RPMI8226 (cell line): Measurements from ENCODE around the gene PRKG1.

ENCODE experiments used
- DNase-seq: peaks from one replicate; pipeline ENCODE4 v3.0.0-alpha.2; 2015

The PRKG1 gene

DNA sequence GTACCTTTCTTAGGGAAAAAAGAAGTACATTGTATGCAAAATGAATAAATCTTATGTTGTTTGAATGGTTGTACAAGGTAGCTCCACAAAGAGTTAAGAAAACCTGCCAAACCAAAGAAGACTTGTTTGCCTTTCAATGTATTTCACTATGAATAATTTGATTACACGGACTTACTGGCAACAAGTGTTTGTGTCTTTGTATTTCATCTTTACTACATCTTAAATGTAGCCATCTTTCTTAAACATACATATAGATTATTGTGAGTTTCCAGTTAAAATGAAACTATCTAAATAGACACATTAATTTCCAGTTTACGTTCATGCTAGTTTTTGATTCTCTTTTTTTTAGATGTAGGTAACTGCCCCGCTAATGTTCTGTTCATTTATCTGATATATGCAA, 2.8 kb downstream of the PRKG1 start:
- DNase-seq = no peak

DNA sequence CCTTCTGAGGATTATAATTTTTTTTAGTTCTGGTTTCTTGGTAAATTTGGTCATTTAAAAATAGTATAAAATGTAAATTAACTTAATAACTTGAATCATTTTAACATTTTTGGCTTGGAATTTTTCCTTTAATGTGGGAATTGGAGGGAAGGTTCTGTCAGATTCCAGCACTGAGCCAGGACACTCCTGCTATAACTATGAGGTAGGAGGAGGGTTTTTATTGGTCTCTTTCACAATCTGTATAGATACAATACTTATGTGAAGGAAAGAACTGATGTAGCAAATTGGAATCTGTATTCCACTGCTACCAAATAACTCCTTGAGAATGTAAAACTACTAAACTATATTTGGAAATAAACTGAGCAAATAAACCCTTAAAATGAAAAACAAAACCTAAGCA, 3.2 kb downstream of the PRKG1 start:
- no peak for DNase-seq

DNA sequence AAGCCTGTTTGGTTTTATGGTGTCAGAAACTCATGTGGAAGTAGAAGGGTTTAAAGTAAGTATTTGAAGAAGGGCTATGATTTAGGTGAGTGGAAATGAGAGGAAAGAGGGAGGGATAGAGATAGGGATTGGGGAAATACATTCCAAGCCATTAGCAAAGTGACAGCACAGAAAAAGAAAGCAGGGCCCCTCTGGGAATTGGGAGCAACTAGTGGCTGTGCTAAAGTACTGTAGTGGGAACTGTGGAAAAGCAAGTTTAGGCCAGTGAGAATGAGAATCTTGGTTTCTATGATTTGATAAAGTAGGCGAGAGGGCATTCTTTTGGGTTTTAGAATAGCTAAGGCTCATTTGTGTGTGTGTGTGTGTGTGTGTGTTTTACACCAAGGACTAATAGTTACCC, 5.0 kb downstream of the PRKG1 start:
- DNase-seq = no peak

DNA sequence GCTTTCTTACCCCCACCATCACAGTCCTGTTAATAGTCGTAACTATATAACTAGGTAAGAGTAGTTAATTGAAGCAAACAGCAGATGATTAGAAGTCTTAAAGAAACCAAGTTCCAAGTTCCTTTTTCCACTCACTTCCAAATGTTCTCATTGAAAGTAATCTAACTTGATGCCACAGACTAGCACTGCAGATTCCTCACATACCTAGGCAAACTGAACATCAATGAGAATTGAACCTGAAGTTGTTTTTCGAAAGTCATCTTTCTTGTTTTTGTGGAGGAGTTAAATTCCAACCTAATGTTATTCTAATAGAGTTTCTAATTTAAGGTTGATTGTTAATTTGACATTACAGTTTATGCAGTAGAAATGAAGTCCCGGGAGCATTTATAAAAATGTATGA, 5.5 kb downstream of the PRKG1 start:
- no peak for DNase-seq

DNA sequence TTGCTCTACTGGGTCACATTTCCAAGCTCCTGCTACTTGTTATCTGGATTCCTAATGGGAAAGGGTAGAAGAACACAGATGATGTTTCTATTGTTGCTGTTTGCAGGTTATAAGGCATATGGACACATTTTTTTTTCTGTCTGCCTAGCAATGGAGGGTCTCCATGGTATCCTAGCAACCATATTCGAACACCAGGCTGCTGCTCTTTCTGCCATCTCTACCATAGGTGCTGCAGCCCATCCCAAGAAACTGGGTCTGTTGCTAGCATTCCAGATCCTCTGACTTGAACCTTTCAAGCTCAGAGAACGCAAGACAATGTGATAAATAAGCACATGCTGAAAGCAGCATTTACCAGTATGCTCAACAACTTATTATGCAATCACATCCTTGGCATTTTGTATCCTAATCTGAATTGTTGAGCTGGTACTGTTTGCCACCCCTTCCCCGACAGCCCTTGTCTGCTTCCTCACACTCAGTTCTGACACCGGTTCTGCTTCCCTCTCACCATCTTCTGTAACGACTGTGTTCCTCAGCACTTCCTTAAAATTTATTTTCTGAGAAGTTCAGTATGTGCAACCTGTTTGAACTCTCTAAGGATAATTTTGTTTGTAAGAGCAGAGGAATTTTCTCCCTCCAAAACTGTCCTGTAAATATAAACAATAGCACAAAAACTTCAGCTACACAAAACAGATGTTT, 6.2 kb downstream of the PRKG1 start:
- DNase-seq = no peak

DNA sequence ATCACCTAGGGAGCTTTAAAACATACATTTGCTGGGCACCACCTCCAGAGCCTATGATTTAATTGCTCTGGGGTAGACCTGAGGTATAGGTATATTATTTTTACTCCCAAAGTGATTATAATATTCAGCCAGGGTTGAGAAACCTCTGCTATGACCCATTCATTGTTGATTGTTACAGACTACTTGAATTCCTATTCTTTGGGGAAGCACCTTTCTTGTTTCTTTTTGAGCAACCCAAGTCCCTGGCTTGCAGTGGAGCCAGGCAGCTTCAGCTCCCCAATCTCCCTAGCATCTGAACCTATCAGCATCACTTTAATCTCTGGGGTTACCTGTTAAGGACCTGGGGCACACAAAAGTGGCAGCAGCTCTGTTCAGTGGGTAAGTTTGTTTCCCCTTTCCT, 8.6 kb downstream of the PRKG1 start:
- no peak for DNase-seq

DNA sequence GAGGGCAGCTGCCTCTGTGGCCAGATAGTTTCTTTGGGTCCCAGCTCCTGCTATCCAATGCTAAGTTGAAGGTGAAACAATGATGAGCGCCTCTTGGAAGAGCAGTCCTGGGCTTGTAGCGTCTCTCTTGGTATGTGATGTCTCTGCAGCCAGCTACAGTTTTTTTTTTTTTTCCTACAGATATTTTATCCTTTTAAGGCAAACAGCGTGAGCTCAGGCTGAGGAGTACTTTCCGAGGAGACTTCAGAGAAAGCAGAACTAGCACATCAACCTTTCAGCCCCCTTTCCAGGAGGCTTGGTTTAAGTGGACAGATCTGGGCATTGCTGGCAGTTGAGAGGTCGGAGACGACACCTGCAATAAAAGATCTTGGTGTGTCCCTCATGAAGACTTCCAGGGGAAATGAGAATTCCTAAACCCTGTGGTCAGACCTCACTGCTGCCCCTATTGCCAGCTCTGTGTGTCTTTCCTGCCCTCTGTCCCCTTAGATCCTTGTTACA, 9.1 kb downstream of the PRKG1 start:
- no peak for DNase-seq

DNA sequence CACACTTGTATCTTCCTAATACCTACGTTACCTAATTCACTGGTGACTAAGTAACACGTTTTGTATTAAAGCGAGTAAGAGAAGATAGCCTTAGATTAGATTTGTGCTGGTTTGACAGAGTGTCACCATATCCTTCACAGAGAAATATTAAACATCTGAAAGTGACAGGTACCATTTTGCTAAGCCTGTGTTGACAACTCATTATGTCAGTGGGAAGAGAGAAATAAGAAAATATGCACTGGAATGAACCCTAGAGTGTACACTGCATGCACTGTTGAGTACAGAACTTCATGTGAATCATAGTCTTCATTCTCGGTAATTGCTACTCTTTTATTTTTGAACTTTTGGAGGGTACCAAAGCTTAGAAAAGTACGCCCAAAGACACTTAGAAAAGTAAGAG, 10.9 kb downstream of the PRKG1 start:
- DNase-seq = no peak

DNA sequence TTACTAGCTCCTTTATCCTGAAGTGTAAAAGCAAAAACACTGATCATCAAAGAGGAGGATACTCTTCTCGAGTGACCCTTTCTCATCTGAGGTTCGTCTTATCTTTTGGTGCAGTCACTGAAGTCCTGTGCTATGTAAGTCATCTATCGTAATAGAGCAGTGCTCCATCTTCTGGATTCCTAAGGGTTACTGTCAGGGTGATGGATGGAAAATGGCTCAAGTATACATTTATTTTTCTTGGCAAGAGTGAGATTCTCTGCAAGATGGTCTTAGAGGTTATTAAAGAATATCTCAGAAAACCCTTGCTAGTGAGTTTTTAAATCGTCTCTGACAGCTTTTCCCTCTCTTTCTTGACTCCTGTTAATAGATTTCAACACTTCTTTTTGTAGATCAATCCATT, 12.4 kb downstream of the PRKG1 start:
- DNase-seq = no peak

DNA sequence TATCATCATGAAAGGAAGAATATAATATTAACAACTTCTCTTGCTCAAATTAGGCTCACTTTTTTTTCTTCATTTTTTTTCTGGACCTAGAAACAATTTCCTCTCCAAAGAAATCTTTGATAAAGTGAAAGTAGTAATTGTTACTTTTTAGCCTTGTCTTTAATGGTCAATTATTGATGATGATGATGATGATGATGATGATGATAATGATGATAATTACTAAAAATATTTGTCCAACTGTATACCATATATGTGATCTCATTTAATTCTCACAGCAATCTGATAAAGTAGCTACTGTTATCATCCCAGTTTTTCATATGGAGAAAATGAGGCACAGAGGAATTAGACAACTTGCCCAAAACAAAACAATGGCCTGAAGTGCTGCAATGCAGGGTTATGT, 12.8 kb downstream of the PRKG1 start:
- no peak for DNase-seq

DNA sequence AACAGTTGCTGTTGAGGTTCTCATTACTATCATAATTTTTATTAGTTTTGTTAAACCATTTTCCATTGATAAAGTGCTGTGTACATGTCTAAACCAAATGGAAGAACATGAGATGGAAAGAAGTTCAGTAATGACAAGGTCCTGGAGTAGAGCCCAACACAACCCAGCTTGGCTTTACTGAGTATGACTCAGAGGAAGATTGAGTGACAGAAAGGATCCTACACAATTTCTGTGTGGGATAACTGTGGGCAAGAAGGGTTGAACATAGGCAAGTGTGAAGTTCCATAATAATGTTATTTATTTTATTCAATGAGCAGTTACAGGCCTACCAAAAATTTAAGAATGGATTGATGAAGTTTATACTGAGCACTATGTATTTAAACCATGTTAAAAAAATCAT, 15.9 kb downstream of the PRKG1 start:
- DNase-seq = no peak

DNA sequence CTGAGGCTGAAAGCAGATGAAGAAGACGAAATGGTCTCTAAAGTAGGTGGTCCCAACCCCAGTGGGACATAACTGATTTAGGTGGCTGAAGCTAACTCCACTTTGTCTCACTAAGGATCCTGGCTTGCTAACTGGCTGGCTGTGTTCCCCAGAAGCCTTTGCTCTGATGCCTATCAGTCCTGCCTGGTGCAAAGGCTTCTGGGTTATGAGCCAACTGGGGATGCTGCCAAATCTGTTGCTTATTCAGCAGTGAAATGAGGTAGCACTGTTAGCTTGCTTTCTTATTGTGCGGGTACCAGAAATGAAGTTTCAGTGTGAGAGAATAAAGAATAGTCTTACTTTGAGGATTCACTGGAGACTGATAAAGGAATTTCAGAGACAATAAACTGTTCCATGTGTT, 18.1 kb downstream of the PRKG1 start:
- peak; percentile 5 for DNase-seq

DNA sequence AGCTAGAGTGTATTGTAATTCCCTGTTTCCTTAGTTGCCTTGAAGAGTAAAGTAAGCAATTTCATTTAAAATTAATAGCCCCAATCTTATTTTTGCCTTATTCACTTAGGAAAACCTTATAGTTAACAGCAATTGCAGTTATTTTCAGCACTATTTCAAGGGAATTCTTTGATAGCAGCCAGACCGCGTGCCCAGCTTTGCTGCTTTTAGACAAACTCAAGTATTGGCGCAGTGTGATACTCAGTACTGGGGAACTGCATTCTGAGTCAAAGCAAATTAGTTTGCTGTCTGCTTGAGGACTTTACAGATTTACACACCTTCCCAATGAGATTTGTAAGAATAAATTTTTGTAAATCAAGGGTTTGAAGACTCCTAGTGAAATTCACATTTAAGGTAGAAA, 21.2 kb downstream of the PRKG1 start:
- no peak for DNase-seq

DNA sequence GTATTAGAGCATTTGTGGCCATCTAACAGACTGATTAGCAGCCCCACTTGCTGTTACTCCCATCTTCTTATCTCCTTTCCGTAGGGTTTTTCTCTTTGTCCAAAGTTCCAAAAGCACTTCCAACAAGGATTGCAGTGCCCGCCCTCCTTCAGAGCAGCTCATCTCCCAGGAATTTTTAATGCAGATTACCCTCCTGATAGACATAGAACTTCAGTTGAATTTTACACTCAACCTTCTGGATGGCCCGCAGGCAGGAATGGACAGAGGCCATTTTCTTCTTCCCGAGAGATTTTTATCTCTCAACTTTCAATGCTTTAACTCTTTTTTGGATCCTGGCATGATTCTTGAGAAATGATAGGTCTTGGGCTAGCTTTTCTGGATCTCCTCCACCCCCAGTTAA, 23.3 kb downstream of the PRKG1 start:
- no peak for DNase-seq

DNA sequence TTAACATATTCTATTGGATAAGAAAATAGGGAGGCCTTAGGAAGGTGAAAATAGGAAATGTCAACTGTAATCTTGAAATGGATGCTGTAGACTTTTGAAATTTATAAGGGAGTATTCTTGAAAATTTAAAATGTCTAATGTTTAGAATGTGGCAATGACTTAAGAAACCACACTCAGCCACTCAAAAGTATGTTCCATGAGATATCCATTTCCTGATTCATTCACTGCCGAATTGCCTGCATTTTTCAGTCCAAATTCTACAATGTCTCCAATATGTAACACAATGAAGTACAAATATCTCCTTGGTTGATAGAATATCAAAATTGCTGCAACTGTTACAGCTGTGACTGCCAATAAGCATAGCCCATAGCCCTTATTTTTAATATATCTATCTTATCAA, 25.9 kb downstream of the PRKG1 start:
- DNase-seq = no peak

DNA sequence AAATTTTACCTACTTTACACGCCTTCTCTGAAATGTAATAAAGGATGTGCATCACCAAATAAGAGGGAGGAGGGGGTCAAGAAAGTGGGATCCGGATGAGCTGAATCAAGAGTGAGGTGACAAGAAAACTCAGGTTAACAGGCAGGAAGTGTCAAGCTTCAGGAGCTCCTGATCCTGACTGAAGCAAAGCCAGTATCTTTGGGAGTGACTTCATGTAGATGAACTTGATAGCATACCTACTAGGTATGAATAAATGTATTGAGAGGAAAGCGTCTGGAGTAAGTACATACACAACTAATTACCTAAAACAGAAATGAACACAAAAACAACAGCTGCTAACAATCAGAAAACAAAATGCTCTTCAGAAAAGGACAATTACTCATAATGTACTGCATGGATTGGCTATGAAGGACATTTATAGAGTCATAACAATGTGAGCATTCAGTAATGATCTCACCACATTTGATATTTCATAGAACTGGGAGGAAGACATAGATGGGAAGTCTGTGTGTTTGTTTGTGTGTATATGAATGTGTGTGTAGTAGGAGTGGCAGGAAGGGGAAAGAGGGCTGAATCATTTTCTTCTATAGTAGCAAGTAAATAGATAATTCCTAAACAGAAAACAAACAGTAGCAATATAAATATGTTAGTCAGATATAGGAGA, 29.4 kb downstream of the PRKG1 start:
- no peak for DNase-seq

DNA sequence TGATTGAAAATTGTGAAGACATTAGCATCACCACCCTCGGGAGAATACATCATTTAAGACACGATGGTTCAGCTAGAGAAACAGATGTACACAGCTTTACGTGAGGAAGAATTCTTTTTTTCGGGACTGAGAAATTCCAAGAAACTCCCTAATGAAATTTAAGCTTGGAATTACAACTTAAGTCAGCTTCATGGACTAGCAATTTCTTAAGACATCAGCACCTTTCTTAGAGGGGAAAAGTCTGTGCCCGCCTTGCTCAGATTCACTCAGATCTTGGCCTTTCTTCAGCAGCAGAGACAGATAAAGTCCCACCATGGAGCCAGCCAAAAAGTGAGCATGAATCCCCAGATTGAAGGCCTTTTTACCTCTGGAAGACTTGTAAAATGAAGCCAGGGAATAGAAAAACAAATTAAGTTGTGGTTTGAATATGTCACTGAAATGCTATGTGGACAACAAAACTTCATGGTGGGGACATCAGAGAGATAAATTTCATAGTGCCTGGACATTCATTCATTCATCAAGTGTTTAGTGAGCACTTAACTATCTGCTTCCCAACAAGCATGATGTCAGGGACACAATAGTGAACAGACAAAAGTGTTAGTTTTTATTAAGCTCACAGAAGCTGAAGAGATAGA, 32.1 kb downstream of the PRKG1 start:
- no peak for DNase-seq

DNA sequence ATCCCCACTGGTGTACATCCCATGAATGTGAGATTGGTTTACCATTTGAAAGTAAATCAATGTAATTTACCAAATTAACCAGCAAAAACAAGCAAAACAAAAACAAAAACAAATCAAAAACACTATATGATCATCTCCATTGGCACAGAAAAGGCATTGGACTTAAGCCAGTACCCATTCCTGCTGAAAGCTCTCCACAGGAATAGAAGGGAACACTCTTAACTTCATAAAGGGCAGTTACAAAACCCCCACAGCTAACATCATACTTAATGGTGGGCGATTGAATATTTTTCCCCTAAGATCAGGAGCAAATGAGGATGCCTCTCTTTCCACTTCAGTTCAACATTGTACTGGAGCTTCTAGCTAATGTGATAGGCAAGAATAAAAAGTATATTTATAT, 34.1 kb downstream of the PRKG1 start:
- DNase-seq = no peak

DNA sequence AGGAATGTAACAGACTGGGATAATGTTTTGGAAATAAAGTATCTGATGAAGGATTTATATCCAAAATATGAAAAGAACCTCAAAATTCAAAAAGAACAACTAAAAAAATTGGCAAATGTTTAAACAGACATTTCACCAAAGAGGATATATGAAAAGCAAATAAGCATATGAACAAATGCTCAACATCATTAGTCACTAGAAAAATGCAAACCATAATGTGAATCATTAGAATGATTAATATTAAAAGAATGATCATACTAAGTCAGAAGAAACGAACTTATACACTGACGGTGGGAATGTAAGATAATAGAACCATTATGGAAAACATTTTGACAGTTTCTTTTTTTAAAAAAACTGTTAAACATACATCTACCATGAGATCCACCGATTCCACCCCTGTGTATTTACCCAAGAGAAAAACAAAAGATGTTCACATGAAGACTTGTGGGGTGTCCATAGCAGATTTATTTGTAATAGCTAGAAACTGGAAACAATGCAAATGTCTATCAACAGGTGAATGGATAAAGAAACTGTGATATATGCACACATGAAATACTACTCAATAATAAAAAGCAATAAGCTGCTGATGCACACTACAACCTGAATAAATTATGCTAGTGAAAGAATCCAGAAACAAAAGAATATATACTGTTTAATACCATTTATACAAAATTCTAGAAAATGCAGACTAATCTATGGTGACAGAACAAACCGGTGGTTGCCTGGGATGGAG, 35.7 kb downstream of the PRKG1 start:
- no peak for DNase-seq

DNA sequence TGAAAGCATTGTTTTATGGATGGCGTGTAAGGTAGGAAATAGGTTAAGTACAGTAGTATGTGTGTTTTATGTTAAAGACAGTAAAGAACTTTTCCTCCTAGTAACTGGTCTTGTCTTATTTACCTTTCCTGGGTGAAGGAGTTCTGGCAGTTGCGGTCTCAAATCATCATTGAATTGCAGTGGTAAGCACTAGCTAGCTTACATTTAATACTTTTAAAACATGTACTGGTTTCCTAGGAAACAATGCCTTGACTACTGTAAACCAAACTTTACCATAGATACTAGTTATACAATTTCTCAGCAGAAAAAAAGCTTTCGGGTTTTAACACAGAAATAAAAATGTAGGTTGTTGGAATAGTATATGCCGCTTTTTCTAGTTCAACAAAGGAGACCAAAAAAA, 37.7 kb downstream of the PRKG1 start:
- DNase-seq = no peak

DNA sequence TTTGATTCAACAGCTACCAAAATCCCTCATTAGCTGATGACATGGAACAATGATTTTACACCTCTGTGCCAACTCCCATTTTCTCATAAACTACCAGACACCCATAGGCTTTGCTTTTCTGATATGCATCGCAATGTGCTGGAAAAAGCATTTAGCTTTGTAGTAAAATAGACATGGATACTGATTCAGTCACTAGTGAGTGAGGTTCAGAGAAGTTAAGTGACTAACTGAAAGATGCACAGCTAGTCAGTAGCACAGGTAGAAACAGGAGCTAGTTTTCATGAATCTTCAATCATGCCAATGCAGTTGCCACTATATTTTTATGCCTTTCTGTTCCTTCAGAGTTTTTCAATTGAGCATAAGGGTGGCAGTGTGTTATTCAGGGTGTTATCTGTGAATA, 38.7 kb downstream of the PRKG1 start:
- no peak for DNase-seq

DNA sequence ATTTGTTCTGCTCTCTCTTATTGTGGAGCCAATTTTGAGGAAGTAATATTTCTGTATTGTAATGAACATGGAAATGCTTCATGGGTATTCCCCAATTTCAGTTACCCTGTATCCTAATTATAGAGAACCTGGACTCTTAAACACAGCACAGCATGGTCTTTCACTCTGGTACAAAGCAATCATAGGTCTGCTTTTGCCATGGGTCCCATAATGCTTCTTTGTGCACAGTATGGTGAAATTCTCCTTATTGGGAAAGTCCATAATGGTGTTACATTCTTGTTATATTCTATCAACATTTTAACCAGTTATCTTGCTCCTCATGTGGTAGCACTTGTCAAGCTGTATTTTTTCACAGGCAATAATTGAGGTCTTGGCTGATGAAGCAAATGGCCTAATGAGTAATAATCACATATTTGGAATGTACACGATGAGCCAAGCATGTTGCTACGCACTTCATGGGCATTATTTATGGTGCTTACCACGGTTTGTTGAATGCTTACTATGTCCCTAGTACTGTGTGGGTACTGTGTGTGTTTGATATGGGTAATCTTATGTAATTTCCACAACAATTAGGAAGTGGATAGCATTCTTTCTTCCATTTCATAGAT, 42.9 kb downstream of the PRKG1 start:
- DNase-seq = no peak

DNA sequence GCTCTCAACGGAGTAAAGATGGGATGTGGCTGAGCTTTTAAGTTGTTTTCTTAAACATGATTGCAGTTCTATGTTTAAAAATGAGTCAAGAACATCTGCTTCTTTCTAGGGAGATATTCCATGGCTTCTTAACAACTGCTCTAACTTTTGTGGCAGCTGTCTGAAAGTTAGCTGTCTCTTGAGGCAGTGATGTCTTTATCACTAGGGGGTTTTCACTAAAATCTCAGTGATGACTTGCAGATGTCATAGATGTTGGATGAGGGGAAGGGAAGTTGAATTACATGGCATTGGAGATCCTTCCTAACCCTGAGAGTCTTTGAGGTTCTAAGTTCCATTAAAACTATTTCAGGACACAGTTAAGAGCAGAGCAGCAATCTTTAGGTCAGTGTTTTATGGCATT, 43.5 kb downstream of the PRKG1 start:
- no peak for DNase-seq
